AG09309 (cell line): Measurements from ENCODE around the gene L3MBTL2.

Source experiments
- DNase-seq: peaks from one replicate; pipeline ENCODE4 v3.0.0-alpha.2; 2010; ENCODE audit warnings: low read depth
- H3K4me3 ChIP-seq: 2 replicates; pipeline ENCODE4 v1.5.1; 2011; ENCODE audit warnings: mild to moderate bottlenecking, low read depth, low read length, moderate library complexity; ENCODE audit not compliant: control insufficient read depth
- CTCF ChIP-seq: IDR thresholded peaks from 2 replicates; pipeline ENCODE4 v1.5.1; 2011; ENCODE audit warnings: mild to moderate bottlenecking, low read depth, low read length, inconsistent platforms; ENCODE audit not compliant: insufficient read depth, control insufficient read depth; ENCODE audit errors: missing control alignments

L3MBTL2 gene

GRCh38 chr22:41267958-41268357, 62.8 kb downstream of the L3MBTL2 start:
- no peak for DNase-seq
- no peak for TF ChIP-seq CTCF

DNA sequence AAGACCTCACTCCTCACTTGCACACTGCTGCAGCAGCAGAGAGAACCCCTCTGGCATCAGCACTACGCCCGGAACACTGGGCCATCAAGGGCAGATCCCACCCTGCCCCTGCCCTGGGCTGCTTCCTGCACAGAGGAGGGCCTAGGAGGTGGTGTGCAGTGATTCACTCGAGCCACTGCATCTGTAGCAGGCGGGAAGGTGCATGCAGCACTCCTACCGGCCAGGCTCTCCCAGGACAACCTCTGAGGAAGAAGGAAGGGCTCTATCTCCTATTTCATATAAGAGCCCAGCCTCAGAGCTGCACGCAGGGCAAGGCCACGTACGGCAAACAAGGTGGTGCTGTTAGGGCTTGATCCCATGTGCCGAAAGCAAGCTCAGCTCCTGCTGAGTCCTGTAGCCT, 66.7 kb downstream of the L3MBTL2 start:
- no peak for TF ChIP-seq CTCF
- H3K4me3 ChIP-seq: no peak overlapping the region

More at GRCh38 chr22:41267958-41268357, 62.8 kb downstream of the L3MBTL2 start:
- no peak overlapping the region for H3K4me3 ChIP-seq

GRCh38 chr22:41273128-41273527, 68.0 kb downstream of the L3MBTL2 start:
- TF ChIP-seq CTCF: no peak

More for the DNA sequence above, 66.7 kb downstream of the L3MBTL2 start:
- no peak for DNase-seq

GRCh38 chr22:41274856-41275255, 69.7 kb downstream of the L3MBTL2 start:
- TF ChIP-seq CTCF: no peak
- H3K4me3 ChIP-seq: no peak overlapping the region
- DNase-seq: no peak

More at GRCh38 chr22:41273128-41273527, 68.0 kb downstream of the L3MBTL2 start:
- no peak overlapping the region for H3K4me3 ChIP-seq
- no peak for DNase-seq

- TF ChIP-seq CTCF: no peak
- H3K4me3 ChIP-seq: no peak overlapping the region
- no peak for DNase-seq
Observed at GRCh38 chr22:41280065-41280464, 75.0 kb downstream of the L3MBTL2 start.

DNA sequence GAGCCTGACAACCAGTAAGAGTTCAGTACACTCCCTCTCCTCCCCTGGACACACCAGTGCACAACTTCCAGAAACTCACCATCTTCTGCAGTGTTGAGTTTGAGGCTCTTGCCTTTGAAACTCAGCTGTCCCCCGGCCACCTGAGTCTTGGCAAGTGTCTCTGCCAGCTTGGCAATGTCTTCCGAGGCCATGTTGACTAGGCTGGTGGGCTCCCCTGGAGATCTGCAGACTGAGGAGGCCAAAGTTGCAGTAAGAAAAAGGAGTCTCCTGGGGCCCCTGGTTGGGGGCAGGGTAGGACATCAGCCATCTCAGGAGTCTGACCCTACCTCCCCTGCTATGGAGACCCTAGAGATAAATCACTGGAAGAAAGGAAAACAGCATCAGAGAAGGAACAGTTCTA, 75.7 kb downstream of the L3MBTL2 start:
- H3K4me3 ChIP-seq: no peak overlapping the region
- no peak for DNase-seq
- TF ChIP-seq CTCF: no peak
